Measurements from ENCODE around the gene CANT1.
"Not testable (repeated sequence)": the region's sequence is repeated elsewhere in the genome, so short reads cannot be mapped to it uniquely, and the experiment has no call there.

Gene CANT1

DNA sequence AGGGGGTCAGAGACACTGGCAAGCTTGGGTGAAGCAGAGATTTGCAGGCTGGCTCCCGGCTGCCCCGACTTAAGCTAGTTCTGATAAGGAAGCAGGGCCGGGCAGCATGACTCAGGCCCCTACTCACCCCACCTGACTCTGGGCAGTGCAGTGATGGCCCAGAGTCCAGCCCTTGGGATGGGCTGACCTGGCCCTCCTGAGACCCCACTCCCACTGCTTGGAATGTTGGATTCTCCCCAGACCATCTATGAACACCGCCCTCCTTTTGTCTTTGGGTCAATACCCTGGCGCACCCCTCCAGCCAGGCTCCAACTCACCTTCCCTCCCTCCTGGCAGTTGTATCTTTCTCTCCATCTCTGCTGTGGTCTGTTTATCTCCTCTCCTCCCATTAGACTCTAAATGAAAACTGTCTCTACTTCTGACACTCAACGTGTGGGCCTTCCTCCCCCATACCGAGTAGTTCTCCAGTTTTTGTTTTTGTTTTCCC lies 50.9 kb downstream of the CANT1 start:
- no peak for DNase-seq (ENCODE audit: low spot score)

DNA sequence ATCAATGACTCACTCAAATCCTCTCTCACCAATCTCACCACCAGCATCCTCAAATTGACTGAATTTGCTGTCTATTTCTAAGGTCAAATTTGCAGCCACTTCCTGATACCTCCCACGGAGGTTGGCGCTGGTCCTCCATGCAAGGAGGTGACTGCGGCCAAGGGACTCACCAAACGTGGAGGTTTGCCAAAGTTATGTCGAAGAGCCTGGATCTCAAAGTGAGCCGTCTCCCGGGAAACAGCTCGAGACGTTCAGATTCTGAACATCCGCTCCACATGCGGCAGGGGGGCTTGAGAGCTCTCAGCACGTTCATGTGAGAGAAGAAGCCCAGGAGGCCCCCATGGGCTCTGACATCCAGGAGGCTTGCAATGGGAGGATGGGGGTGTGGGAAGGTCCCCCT lies 52.4 kb downstream of the CANT1 start:
- DNase-seq (ENCODE audit: low spot score) = no peak

DNA sequence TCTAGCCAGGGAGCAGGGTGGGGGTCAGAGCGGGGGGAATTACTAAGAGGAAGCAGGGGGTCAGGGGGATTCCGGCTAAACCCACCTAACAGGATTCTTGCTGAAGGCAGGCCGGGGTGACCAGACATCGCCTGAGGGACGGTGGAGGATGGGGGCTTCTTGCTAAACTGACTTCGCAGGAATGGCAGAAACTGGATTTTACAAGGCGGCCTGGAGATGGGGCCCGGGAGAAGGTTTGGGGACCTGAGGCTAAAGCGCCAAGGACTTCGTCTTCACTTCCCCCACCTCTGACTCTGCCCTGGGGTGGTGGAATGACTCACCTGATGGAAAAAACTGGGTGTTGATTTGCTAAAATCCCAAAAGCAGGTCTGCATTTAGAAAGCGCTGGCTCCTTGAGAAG lies 53.3 kb downstream of the CANT1 start:
- DNase-seq (ENCODE audit: low spot score) = no peak

DNA sequence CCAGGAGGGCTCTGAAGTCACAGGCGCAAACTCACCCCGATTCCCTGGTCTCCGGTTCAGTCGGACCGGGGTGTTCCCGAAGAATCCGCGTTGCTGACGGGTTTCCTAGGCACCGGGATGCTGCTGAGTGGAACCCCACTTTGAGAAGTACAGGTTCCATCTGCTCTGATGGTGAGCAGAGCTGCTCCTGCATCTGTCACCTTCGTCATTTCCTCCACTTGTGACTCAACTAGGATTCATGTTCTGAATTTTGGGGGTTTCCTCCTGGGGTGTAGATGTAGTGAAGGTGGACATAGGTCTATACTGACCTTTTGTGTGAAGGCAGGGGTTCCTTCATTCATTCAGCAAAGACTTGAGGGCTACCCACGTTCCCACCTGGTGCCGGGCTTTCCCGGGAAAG lies 54.9 kb downstream of the CANT1 start:
- DNase-seq (ENCODE audit: low spot score) = no peak

DNA sequence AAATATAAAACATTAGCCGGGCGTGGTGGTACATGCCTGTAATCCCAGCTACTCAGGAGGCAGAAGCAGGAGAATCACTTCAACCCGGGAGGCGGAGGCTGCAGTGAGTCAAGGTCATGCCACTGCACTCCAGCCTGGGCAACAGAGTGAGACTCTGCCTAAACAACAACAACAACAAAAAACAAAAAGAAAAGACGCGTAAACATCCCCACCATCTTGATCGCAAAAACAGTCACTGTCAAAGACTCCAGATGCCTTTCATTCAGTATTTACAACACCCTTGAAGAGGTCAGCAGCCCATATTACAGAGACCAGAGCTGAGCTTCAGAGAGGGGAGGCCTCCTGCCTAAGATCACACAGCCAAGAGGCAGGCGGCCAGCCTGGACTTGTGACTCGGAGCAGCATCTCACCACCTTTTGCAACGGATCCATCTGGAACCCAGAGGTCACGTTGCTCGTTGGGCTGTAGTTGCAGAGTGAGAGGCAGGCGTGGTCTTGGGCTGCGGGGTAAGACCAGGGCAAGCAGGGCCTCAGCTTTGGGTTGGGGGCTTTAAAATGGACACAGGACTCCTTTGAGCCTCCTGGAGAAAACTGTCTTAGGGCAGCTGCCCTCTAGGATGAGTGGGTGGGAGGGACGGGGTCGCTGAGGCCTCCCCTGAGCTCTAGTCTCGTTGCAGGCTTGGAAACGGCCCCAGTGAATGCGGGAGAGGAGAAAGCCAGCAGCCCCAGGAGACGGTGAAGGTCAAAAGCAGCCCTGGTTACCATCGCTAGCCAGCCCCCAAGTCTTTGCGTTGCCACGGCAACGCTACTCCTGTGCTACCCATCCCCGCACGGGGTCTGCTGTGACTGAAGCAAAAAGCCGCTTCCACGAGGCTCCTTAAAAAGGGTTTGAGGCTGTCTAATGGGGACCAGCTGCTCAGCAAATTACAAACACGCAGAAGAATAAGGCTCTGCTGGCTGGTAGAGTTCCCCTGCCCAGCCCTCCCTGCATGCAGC lies 55.9 kb downstream of the CANT1 start:
- no peak for DNase-seq (ENCODE audit: low spot score)

DNA sequence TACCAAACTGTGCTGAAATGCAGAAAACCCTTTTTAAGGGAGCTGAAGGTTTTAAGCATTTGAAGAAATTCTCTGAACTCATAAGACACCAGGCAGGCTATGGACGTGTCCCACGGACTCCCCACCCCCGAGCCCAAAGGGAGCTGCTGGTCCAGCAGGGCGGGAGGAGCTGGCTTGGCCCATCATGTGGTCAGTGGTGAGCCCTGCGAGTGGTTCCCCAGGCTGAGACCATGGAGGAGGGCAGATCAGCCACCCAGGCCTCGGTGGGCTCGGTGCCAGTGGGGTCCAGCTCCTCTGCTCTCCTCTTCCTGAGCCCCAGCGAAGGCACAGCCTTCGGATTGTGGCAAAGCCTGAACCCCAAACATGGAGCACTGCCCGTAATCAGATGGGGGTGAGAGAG lies 56.9 kb downstream of the CANT1 start:
- no peak for DNase-seq (ENCODE audit: low spot score)

DNA sequence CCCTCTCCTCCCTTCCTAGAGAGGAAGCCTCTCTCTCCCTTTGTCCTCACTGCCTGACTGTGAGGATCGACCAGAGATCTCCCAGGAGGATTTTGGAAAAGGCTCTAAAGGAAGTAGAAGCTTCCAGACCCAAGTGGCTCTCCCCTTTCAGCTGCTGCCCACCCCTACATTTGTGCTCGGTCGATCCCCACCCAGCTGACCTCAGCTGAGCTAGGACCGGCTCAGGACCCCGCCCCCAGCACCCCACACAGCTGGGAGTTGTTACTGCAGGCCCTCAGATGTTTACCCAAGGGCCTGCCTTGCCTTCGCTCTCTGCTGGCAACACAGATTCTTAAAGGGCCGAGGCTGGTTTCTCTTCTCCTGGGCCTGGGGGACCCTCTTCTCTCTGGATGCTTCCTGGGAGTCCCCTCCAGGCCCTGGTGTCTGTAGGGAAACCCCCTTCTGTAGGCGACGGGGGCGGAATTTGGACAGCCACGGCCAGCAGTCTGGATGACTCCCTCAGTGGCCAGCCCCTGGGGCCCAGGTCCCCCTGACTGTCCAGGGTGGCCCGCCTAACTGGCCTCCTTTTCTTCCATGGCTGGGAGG lies 57.5 kb downstream of the CANT1 start:
- no peak for DNase-seq (ENCODE audit: low spot score)

DNA sequence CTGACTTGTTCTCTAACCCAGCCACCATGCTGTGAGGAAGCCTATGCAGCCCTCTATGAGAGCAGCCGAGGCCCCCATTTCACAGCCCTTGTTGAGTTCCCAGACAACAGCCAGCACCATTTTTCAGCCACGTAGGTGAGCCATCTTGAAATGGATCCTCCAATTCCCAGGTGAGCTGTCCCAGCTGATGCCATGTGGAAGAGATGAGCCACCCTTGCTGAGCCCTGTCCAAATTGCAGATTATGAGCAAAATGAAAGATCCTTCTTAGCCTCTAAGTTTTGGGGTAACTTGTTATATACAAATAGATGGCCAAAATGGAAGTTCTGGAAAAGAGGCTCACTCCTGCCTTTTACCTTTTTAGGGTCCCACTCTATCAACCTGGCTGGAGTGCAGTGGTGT lies 58.7 kb downstream of the CANT1 start:
- no peak for DNase-seq (ENCODE audit: low spot score)

DNA sequence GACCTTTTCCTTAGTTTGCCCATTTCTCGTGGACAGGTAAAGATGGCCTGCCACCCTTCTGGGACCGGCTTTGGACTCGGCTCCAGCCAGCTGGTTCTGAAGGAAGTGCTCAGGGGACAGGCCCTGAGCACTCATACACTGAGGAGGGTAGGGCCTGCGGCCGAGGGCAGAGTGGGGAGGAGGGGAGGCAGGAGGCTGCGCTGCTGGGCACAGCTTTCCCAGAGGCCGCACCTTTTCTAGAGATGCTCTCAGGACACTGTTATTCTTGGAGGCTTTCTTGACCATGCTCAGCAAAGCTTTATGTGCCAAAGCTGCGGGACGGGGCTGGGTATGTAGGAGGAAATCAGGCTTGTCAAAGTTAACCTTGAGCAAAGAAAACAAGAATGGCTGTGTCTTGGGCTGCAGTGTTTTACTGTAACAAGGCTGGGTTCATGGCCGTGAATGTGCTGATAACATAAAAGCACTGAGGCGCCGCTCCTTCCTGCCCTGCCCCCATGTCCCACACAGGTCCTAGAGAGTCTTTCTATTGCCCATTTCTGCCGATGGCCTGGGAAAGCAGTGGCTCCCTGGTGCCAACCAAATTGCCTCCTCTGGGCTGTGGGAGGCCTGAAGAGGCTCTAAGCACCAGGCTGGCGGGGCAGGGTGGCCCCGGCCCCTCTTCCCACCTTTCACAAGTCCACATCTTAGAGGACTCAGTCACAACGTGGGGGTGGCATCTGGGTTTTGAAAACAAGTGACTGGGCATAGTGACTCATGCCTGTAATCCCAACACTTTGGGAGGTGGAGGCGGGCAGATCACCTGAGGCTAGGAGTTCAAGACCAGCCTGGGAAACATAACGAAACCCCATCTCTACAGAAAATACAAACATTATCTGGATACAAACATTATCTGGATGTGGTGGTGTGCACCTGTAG lies 62.1 kb downstream of the CANT1 start:
- DNase-seq (ENCODE audit: low spot score) = no peak

DNA sequence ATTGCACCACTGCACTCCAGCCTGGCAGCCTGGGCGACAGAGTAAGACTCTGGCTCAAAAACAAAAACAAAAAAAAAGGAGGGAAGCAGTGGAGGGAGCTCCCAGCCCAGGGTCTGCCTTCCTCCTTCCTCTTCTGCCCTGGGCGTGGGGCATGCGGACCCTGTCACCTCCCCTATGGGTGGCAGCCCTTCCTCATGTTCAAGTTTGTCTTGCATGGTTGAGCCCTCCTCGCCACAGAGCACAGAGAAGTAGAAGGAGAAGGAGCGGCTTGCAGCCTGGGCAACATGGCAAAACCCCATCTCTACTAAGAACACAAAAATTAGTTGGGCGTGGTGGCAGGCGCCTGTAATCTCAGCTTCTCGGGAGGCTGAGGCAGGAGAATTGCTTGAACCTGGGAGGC lies 62.9 kb downstream of the CANT1 start:
- DNase-seq (ENCODE audit: low spot score) = no peak

DNA sequence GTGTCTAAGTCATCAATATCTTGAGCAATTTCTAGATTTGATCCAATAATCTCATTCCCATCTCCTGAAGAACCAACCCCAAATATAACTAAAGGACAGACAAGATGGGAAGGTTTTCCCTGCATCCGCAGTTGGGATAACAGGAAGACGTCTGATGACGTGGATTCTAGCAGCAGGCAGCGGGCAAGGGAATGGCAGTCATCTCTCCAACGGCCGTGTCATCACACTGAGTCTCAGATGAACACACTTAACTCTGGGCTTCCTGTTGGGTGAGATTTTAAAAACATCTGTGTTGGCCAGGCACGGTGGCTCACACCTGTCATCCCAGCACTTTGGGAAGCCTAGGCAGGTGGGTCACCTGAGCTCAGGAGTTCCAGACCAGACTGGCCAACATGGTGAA lies 63.4 kb downstream of the CANT1 start:
- DNase-seq (ENCODE audit: low spot score) = no peak

DNA sequence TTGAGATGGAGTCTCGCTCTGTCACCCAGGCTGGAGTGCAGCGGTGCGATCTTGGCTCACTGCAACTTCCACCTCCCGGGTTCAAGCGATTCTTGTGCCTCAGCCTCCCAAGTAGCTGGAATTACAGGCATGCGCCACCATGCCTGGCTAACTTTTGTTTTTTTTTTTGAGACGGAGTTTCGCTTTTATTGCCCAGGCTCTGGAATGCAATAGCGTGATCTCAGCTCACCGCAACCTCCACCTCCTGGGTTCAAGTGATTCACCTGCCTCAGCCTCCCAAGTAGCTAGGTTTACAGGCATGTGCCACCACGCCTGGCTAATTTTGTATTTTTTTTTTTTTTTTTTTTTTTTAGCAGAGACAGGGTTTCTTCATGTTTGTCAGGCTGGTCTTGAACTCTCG lies 64.1 kb downstream of the CANT1 start:
- not testable (repeated sequence) for DNase-seq (ENCODE audit: low spot score)

DNA sequence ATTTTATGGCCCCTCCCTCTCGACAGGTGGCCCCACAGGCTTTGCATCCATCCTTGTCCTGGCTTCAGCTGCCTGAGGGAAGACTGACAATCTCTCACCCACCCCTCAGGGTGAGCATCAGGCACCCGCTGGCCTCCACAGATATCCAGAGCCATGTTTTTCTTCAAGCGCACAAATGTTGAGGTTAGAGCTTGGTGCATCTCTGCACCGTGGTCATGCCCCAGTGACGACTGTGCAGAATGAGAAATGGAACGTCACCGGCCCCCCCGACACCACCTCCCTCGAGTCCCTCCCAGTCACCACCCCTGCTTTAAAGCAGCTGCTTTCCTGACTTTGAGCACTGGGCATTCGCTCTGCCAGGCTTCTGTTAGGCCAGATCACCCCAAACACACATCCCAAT lies 64.6 kb downstream of the CANT1 start:
- DNase-seq (ENCODE audit: low spot score) = no peak

DNA sequence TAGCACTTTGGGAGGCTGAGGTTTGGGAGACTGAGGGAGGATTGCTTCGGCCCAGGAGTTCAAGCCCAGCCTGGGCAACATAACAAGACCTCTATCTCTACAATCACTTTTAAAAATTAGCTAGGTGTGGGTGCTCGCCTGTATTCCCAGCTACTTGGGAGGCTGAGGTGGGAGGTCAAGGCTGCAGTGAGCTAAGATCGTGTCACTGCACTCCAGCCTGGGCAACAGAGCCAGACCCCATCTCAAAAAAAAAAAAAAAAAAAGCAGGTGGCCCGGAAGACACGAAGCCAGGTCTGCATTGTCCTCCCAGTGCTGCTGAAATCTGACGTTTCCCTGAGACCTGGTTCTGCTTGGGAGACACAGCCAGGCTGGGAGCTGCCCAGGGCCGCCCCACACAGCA lies 65.5 kb downstream of the CANT1 start:
- DNase-seq (ENCODE audit: low spot score) = no peak

Measured in germinal center (tissue), 1 donor.